Ishikawa (cell line): ENCODE results near the gene PCNX3.

Source experiments
- CREB1 ChIP-seq: IDR thresholded peaks from 2 replicates; pipeline ENCODE4 v1.6.1; 2012; ENCODE audit warnings: low read depth
- NFIC ChIP-seq: IDR thresholded peaks from 2 replicates; pipeline ENCODE4 v1.6.1; 2012
- RAD21 ChIP-seq: IDR thresholded peaks from 2 replicates; pipeline ENCODE4 v1.6.1; 2012; ENCODE audit warnings: low read depth
- TAF1 ChIP-seq: IDR thresholded peaks from 2 replicates; pipeline ENCODE4 v1.6.1; 2012; ENCODE audit warnings: low read depth, mild to moderate bottlenecking
- TCF12 ChIP-seq: IDR thresholded peaks from 2 replicates; pipeline ENCODE4 v1.6.1; 2012; ENCODE audit warnings: low read depth
- ZBTB7A ChIP-seq: IDR thresholded peaks from 2 replicates; pipeline ENCODE4 v1.6.1; 2012; ENCODE audit warnings: low read depth

- no peak for TF ChIP-seq ZBTB7A
- no peak for TF ChIP-seq CREB1
- no peak for TF ChIP-seq TCF12
- no peak for TF ChIP-seq RAD21
- no peak for TF ChIP-seq TAF1
- TF ChIP-seq NFIC, result no peak
Measured at GRCh38 chr11:65621460-65621859, 5.9 kb downstream of the PCNX3 start.
